Activated CD4-positive, alpha-beta T cell treated with anti-CD3 and anti-CD28 coated beads for 24 hours (primary cell): ENCODE data around the gene TMEFF2.

Source experiments
- DNase-seq, 2 donors: peaks; one replicate each; pipeline ENCODE4 v3.0.0-alpha.2; 2020; ENCODE audit warnings: low read depth in 2 of 2

The TMEFF2 gene

GRCh38 chr2:192067631-192068030 lies 127.1 kb downstream of the TMEFF2 start:
- no peak for DNase-seq

- no peak for DNase-seq
These were observed 130.3 kb downstream of the TMEFF2 start for GRCh38 chr2:192064459-192064858.

GRCh38 chr2:192060161-192060560 lies 134.6 kb downstream of the TMEFF2 start:
- no peak for DNase-seq

DNA sequence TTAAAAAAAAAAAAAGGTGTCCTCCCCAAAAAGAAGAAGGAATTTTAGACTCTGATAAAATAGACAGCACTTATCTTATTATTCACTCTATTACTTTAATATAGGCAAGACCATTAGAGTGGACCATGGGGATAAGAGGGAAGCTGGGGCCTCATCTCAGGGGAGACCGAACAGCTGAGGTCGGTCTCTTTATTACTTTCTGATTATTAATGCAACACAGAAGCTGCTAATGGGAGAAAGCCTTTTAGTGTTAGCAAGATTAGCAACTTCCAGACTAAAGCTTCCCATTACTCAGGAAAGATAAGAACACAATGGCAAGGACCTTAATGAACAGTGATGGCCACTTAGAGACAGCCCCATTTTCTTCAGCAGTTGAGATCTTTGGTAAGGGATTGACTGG lies 135.5 kb downstream of the TMEFF2 start:
- DNase-seq = no peak

- no peak for DNase-seq
These were observed 140.8 kb downstream of the TMEFF2 start for GRCh38 chr2:192053921-192054320.

- DNase-seq = no peak
These were observed 143.2 kb downstream of the TMEFF2 start for GRCh38 chr2:192051533-192051932.

GRCh38 chr2:192049362-192049761 lies 145.4 kb downstream of the TMEFF2 start:
- DNase-seq = no peak

DNA sequence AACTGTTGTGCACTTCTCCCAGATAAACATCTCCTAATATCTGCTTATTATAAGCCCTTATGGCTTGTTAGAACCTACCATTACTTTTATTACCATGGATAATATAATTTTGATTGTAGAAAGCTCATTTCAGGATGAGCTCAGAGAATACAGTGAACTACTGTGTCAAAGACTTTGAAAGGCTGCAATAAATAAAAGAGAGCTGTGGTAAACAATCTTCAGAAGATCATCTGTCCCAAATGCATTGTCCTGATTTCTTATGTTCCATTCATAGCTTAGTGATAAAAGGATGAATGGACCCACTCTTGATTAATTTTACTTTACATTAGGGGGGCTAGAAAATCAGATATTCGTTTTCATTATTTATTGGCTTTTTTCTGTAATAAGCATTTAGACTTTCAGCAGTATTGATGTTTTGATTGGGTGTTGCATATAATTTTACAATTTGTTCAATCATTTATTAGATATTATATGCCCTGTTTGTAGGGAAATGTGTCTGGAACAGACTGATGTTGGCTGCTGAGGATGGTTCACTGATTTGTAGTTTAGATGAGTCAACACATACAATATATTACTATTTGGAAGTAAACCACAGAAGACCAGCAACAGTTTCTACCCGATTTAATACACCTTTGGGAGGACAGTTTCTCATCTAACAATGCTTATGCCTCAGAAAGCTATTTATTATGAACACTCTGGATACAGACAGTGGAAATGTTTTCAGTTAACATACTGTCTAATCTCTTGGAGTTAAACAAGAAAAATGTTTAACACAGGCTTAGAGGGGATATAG lies 147.2 kb downstream of the TMEFF2 start:
- DNase-seq = no peak

DNA sequence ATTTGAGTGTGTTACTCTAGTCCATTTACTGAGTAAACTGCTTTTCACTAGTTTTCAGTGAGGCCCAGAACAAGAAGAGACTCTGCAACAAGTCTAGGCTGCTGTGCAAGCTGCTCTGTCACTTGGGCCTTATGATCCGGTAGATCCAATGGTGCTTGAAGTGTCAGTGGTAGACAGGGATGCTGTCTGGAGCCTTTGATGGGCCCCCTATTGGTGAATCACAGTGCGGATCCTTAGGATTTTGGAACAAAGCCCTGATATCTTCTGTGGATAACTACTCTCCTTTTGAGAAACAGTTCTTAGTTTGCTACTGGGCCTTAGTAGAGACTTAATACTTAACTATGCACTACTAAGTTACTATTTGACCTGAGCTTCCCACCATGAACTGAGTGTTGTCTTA lies 150.2 kb downstream of the TMEFF2 start:
- DNase-seq = no peak

- no peak for DNase-seq
These were observed 151.4 kb downstream of the TMEFF2 start for GRCh38 chr2:192043216-192043870.

GRCh38 chr2:192042126-192042525 lies 152.6 kb downstream of the TMEFF2 start:
- no peak for DNase-seq

DNA sequence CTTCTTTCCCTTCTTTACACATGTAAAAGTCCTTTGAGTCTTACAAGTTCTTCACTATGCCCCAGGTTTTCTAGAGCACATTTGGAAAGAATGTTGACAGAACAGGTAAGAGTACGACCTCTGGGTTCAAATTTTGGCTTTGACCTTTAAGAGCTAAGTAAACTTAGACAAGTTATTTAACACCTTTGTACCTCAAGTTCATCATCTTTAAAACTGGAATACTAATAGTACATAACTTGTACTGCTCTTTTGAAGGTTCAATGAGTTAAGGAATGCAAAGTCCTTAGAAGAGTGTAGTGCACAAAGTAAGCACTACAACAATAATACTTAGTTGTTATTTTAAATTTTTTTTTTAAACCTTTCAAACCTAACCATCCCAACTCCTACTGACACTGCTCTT lies 156.6 kb downstream of the TMEFF2 start:
- DNase-seq = no peak

- no peak for DNase-seq
These were observed 158.8 kb downstream of the TMEFF2 start for GRCh38 chr2:192035731-192036442.

DNA sequence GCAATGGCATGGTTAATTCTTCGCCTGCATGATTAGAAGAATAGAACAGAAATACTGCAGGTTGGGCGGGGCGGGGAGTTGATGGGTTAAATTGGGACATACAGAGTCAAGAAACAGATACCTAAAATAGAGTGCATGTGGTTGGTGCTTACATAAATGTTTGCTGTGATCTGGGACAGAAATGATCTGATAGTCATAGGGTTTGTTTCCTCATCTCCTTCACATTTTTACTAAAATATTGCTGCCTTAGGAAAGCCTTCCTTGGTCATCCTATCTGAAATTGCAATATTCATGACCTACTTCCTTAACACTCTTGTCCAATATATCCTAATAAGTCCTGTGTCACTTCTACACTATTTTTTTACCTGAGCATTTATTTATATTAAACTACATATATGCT lies 163.9 kb downstream of the TMEFF2 start:
- DNase-seq = no peak

GRCh38 chr2:192030289-192030688 lies 164.4 kb downstream of the TMEFF2 start:
- no peak for DNase-seq

- no peak for DNase-seq
These were observed 165.6 kb downstream of the TMEFF2 start for GRCh38 chr2:192029089-192029488.

- DNase-seq = no peak
These were observed 168.0 kb downstream of the TMEFF2 start for GRCh38 chr2:192026825-192027120.

DNA sequence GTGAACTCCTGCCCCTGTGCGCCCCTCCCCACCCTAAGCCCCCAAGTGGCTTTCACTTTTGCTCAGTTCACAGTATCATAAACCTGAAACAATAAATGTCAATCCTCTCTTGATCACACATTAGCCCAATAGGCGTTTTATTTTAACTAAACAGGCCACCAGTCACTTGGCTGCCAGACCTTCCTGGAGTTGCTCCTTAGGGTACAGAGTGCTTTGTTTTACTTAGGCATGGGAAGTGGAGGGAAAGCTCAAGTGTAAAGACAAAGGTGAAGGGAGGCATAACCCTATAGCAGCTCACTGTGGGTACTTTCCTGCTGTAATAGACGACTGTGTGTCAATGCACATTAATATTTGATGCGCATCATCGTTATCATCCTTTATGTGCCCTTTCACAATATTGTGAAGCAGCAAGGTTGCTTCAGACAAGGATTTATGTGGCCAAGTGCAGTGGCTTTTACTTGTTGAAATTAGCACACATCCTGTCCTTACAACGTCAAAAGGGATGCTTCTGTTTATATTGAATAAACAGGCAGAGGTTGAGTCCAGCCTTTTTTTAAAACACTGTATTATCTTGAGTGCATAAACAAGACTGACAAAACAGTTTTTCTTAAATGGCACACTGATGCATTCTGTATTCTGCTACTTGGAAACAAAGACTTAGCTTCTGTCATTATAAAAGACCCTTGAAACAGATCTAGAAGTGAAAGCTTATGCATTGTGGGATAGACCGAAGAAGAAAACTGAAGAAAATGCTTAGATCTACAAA lies 168.5 kb downstream of the TMEFF2 start:
- DNase-seq = no peak

GRCh38 chr2:192025637-192026036 lies 169.1 kb downstream of the TMEFF2 start:
- no peak for DNase-seq

DNA sequence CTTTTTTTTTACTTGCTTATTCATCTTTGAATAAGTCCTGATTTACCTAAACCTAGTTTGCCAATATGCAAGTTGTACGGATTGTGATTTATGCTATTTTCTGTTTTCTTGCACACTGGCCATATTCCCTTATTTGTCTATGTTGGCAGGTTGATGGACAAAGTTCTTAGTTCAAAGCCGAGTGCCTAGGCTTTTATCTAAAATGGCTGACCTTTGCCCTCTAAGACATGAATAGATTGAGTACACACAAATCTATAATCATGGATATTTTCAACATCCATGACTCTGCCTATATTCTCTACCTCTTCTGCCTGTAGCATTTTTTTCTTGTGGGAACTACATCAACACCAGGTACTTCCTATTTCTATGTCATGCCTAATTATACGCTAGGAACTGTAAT lies 171.7 kb downstream of the TMEFF2 start:
- no peak for DNase-seq

GRCh38 chr2:192017844-192018243 lies 176.9 kb downstream of the TMEFF2 start:
- no peak for DNase-seq

DNA sequence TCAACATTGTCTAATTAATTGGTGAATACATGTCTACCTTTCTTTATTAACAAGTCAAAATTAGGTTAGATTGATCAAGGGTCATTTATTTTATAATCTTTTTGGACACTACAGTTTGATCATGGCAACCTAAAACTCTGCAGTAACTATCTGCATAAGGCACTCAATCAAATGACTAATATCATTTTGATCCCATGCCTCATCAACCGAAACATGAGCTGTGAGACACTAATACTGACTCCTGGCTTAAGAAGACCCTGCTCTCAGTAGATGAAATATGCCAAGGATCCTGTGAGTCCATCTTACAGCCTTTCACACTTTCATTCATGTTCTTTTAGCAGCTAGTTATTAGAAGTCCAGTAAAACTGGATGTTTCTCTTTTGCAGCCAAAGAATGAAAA lies 178.5 kb downstream of the TMEFF2 start:
- DNase-seq = no peak
